Osteoblast (primary cell): ENCODE measurements around the gene SNAP29. TPM values are rescaled to one million over a fixed set of nuclear protein-coding genes. Genes with fewer than 3 reads are reported as not detected.

Source experiments
- DNase-seq: peaks from one replicate; pipeline ENCODE4 v3.0.0; 2011; ENCODE audit warnings: low spot score, mixed read lengths; ENCODE audit not compliant: insufficient read length; ENCODE audit errors: missing footprints
- H2AFZ ChIP-seq: 2 replicates; pipeline ENCODE4 v1.6.0; 2011; ENCODE audit warnings: mild to moderate bottlenecking, low read length
- H3K27ac ChIP-seq: 2 replicates; pipeline ENCODE4 v1.5.1; 2011; ENCODE audit warnings: mild to moderate bottlenecking, low read depth, low read length, moderate library complexity
- H3K27me3 ChIP-seq: 2 replicates; pipeline ENCODE4 v1.6.0; 2012; ENCODE audit warnings: mild to moderate bottlenecking, control low read depth, inconsistent platforms, low read length, moderate library complexity; ENCODE audit not compliant: insufficient read depth
- H3K36me3 ChIP-seq: 2 replicates; pipeline ENCODE4 v1.5.1; 2011; ENCODE audit warnings: mild to moderate bottlenecking, low read length, control low read depth, moderate library complexity; ENCODE audit not compliant: insufficient read depth
- H3K4me1 ChIP-seq: 2 replicates; pipeline ENCODE4 v1.5.1; 2011; ENCODE audit warnings: mild to moderate bottlenecking, low read length, control low read depth, moderate library complexity; ENCODE audit not compliant: insufficient read depth
- H3K4me2 ChIP-seq: 2 replicates; pipeline ENCODE4 v1.6.0; 2011; ENCODE audit warnings: mild to moderate bottlenecking, low read length; ENCODE audit not compliant: insufficient read depth
- H3K4me3 ChIP-seq: fragments of 200-600 bp; sonication (generic); 3 replicates; pipeline ENCODE4 v1.5.1; 2012; ENCODE audit warnings: mild to moderate bottlenecking, low read length, inconsistent platforms; ENCODE audit not compliant: insufficient read depth
- H3K79me2 ChIP-seq: 2 replicates; pipeline ENCODE4 v1.6.0; 2012; ENCODE audit warnings: mild to moderate bottlenecking, low read length, control low read depth, inconsistent platforms; ENCODE audit not compliant: insufficient read depth
- H3K9me3 ChIP-seq: 2 replicates; pipeline ENCODE4 v1.5.1; 2011; ENCODE audit warnings: low read depth, low read length, control low read depth
- H4K20me1 ChIP-seq: 2 replicates; pipeline ENCODE4 v1.6.0; 2012; ENCODE audit warnings: mild to moderate bottlenecking, low read length, control low read depth; ENCODE audit not compliant: insufficient read depth
- CTCF ChIP-seq: IDR thresholded peaks from 2 replicates; pipeline ENCODE4 v1.5.1; 2011; ENCODE audit warnings: mild to moderate bottlenecking, low read depth, low read length, moderate library complexity; ENCODE audit errors: extremely low read depth
- total RNA-seq: library from RNA; depleted of rRNA; stranded (reverse); fragments of >200 nt; gene quantifications from 2 replicates; pipeline ENCODE4 v1.2.3, GENCODE V29; 2012

The SNAP29 gene
- total RNA-seq, 1 donor, result 13.0 TPM

GRCh38 chr22:20877715-20878114 lies 18.9 kb downstream of the SNAP29 start:
- no peak overlapping the region for H3K4me2 ChIP-seq
- no peak overlapping the region for H3K4me3 ChIP-seq
- H3K27ac ChIP-seq, result no peak overlapping the region
- no peaks in the 10 kb centered on the region for H3K79me2 ChIP-seq
- no peaks in the 10 kb centered on the region for H3K27me3 ChIP-seq
- no peaks in the 10 kb centered on the region for H4K20me1 ChIP-seq
- no peak for DNase-seq
- H3K9me3 ChIP-seq, result no peaks in the 10 kb centered on the region
- TF ChIP-seq CTCF, result no peak
- H2AFZ ChIP-seq, result no peak overlapping the region
- H3K4me1 ChIP-seq, result no peaks in the 10 kb centered on the region
- H3K36me3 ChIP-seq, result peaks cover 20% of the 10 kb centered on the region

- H3K9me3 ChIP-seq, result no peaks in the 10 kb centered on the region
- no peak for TF ChIP-seq CTCF
- no peak for DNase-seq
Observed at GRCh38 chr22:20881231-20881630, 22.4 kb downstream of the SNAP29 start.

GRCh38 chr22:20881869-20882815 lies 23.3 kb downstream of the SNAP29 start:
- H3K27me3 ChIP-seq, result no peaks in the 10 kb centered on the region
- no peak for TF ChIP-seq CTCF
- DNase-seq, result no peak
- no peak overlapping the region for H2AFZ ChIP-seq
- H3K36me3 ChIP-seq, result peaks cover 22% of the 10 kb centered on the region
- no peak overlapping the region for H3K4me3 ChIP-seq
- no peak overlapping the region for H3K27ac ChIP-seq
- no peaks in the 10 kb centered on the region for H3K4me1 ChIP-seq
- H3K79me2 ChIP-seq, result no peaks in the 10 kb centered on the region
- H4K20me1 ChIP-seq, result peaks cover 3% of the 10 kb centered on the region
- no peaks in the 10 kb centered on the region for H3K9me3 ChIP-seq
- no peak overlapping the region for H3K4me2 ChIP-seq

More at GRCh38 chr22:20881231-20881630, 22.4 kb downstream of the SNAP29 start:
- Histone ChIP-seq H3K27ac (no peak overlapping the region), H3K4me2 (no peak overlapping the region), H4K20me1 (peaks cover 3% of the 10 kb centered on the region), H3K36me3 (peaks cover 21% of the 10 kb centered on the region), H3K4me1 (no peaks in the 10 kb centered on the region), H3K27me3 (no peaks in the 10 kb centered on the region), H2AFZ (no peak overlapping the region), H3K79me2 (no peaks in the 10 kb centered on the region), H3K4me3 (no peak overlapping the region)

GRCh38 chr22:20882855-20883254 lies 24.0 kb downstream of the SNAP29 start:
- no peak for TF ChIP-seq CTCF
- no peaks in the 10 kb centered on the region for H3K4me1 ChIP-seq
- no peaks in the 10 kb centered on the region for H3K79me2 ChIP-seq
- H3K27me3 ChIP-seq, result no peaks in the 10 kb centered on the region
- H4K20me1 ChIP-seq, result peaks cover 3% of the 10 kb centered on the region
- peaks cover 29% of the 10 kb centered on the region for H3K36me3 ChIP-seq
- no peak overlapping the region for H3K4me3 ChIP-seq
- H3K9me3 ChIP-seq, result no peaks in the 10 kb centered on the region
- no peak overlapping the region for H3K4me2 ChIP-seq
- H2AFZ ChIP-seq, result no peak overlapping the region
- H3K27ac ChIP-seq, result no peak overlapping the region
- no peak for DNase-seq
